ENCODE results near the gene FOLH1. TPM values are rescaled to one million over a fixed set of nuclear protein-coding genes. Genes with fewer than 3 reads are reported as not detected.
"Not testable (repeated sequence)": the region's sequence is repeated elsewhere in the genome, so short reads cannot be mapped to it uniquely, and the experiment has no call there.

FOLH1 gene
- total and polyA plus RNA-seq, 4 donors: 0.45 to 10.1 (median 1.0) TPM

DNA sequence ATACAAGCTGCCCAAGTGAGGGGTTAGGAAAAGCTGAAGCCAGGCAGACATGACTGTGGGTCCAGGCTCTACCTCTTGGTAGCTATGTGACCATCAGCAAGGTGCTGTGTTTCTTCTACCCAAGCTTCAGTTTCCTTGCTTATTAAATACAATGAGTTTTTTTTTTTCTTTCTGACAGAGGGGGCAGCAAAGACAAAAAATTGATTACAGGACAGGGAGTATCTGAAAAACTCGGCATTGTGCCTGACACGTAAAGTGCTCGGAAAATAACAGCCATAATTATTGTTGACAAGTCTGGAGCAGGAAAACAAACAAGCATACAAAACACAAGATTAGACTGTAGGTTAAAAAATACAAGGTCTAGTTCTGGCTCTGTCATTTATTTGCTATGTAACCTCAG lies 23.3 kb upstream of the FOLH1 start:
- ATAC-seq (ENCODE audit: insufficient read depth, low FRiP score); H3K9me3 ChIP-seq (ENCODE audit: control insufficient read depth in 4 of 4, insufficient read depth in 3 of 4, low read length in 3 of 4); H3K27me3 ChIP-seq (ENCODE audit: control insufficient read depth in 3 of 3, insufficient read depth in 3 of 3, low read length in 2 of 3); H3K4me3 ChIP-seq; H3K36me3 ChIP-seq (ENCODE audit: control insufficient read depth in 4 of 4, insufficient read depth in 4 of 4, low read length in 4 of 4); H3K27ac ChIP-seq (ENCODE audit: low read depth in 1 of 2, low read length in 1 of 2); H3K4me1 ChIP-seq (ENCODE audit: control insufficient read depth in 5 of 5, insufficient read depth in 5 of 5, low read length in 5 of 5); DNase-seq; H3K9ac ChIP-seq (ENCODE audit: insufficient read depth in 1 of 2, low read length in 2 of 2): not testable (repeated sequence)
- WGBS, 2 donors: 56 to 79% methylated on average over 3 of the region's 3 CpGs

DNA sequence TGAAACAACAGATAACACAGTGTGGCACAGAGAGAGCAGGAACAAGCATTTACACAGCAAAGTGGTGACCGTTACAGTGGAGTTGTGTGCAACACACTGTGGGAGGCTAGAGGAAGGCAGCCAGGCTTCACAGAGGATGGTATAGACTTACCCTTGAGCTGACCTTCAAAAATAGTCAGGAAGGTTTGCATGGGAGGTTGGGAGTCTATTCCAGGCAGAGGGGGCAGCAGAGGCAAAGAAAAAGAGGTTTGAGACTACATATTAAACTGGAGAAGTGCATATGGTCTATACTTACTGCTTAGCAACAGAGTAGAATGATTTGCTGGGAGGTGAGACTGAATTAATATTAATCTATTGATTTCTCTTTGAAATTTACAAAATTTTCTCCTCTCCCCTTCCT lies 22.1 kb upstream of the FOLH1 start:
- WGBS, 2 donors: 53 to 59% methylated on average over 1 of the region's 1 CpG
- peak in 2 of 3 donors; percentile 24 to 32 for DNase-seq
- H3K9me3 ChIP-seq (ENCODE audit: control insufficient read depth in 4 of 4, insufficient read depth in 3 of 4, low read length in 3 of 4); ATAC-seq (ENCODE audit: insufficient read depth, low FRiP score); H3K4me3 ChIP-seq; H3K27me3 ChIP-seq (ENCODE audit: control insufficient read depth in 3 of 3, insufficient read depth in 3 of 3, low read length in 2 of 3); H3K27ac ChIP-seq (ENCODE audit: low read depth in 1 of 2, low read length in 1 of 2); H3K4me1 ChIP-seq (ENCODE audit: control insufficient read depth in 5 of 5, insufficient read depth in 5 of 5, low read length in 5 of 5); H3K36me3 ChIP-seq (ENCODE audit: control insufficient read depth in 4 of 4, insufficient read depth in 4 of 4, low read length in 4 of 4); H3K9ac ChIP-seq (ENCODE audit: insufficient read depth in 1 of 2, low read length in 2 of 2): not testable (repeated sequence)

DNA sequence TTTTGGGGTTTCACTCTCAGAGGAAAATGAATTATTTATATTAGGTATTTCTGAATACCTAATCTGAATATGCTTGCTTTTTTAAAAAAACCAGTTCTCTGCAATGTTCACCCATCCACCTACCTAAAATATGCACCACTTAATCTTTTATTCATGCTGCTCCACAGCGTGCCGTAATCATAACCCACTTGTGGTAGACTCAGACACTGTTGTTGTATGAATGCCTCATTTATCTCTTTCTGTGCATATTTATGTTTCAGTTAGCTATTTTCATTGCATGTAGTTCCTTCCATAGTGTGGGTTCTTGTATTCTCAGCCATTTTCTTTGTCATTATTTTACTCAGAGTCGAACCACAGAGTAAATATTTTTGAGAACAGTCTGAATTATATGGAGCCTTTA lies 21.6 kb upstream of the FOLH1 start:
- ATAC-seq (ENCODE audit: insufficient read depth, low FRiP score); H3K27me3 ChIP-seq (ENCODE audit: control insufficient read depth in 3 of 3, insufficient read depth in 3 of 3, low read length in 2 of 3); H3K9ac ChIP-seq (ENCODE audit: insufficient read depth in 1 of 2, low read length in 2 of 2); H3K36me3 ChIP-seq (ENCODE audit: control insufficient read depth in 4 of 4, insufficient read depth in 4 of 4, low read length in 4 of 4); H3K4me1 ChIP-seq (ENCODE audit: control insufficient read depth in 5 of 5, insufficient read depth in 5 of 5, low read length in 5 of 5); H3K4me3 ChIP-seq; H3K27ac ChIP-seq (ENCODE audit: low read depth in 1 of 2, low read length in 1 of 2); H3K9me3 ChIP-seq (ENCODE audit: control insufficient read depth in 4 of 4, insufficient read depth in 3 of 4, low read length in 3 of 4); DNase-seq: not testable (repeated sequence)
- 59 to 81% methylated on average over 3 of the region's 3 CpGs for WGBS, 2 donors

DNA sequence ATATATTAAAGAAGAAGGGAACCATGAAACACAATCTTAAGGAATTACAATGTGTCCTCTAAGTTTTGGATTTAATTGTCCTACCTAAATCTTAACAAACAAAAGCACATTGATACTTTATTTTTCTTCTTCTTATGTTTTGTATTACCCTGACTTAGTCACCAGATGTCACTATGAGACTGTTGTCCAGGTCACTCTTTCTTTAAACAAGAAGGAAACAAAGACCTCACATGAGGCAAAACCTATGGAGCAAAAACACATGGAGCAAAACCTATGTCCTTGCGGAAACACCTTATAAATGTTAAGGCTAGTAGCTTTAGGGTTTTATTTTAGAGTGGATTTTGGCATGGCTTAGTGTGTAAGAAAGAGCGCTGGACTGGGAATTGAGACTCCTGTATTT lies 20.7 kb upstream of the FOLH1 start:
- H3K27me3 ChIP-seq (ENCODE audit: control insufficient read depth in 3 of 3, insufficient read depth in 3 of 3, low read length in 2 of 3); H3K36me3 ChIP-seq (ENCODE audit: control insufficient read depth in 4 of 4, insufficient read depth in 4 of 4, low read length in 4 of 4); H3K4me3 ChIP-seq; H3K9ac ChIP-seq (ENCODE audit: insufficient read depth in 1 of 2, low read length in 2 of 2); H3K9me3 ChIP-seq (ENCODE audit: control insufficient read depth in 4 of 4, insufficient read depth in 3 of 4, low read length in 3 of 4); H3K4me1 ChIP-seq (ENCODE audit: control insufficient read depth in 5 of 5, insufficient read depth in 5 of 5, low read length in 5 of 5); H3K27ac ChIP-seq (ENCODE audit: low read depth in 1 of 2, low read length in 1 of 2): not testable (repeated sequence)
- ATAC-seq (ENCODE audit: insufficient read depth, low FRiP score): peak; percentile 68
- WGBS, 2 donors: 61 to 67% methylated on average over 2 of the region's 2 CpGs
- peak in 1 of 3 donors; percentile 28 for DNase-seq

DNA sequence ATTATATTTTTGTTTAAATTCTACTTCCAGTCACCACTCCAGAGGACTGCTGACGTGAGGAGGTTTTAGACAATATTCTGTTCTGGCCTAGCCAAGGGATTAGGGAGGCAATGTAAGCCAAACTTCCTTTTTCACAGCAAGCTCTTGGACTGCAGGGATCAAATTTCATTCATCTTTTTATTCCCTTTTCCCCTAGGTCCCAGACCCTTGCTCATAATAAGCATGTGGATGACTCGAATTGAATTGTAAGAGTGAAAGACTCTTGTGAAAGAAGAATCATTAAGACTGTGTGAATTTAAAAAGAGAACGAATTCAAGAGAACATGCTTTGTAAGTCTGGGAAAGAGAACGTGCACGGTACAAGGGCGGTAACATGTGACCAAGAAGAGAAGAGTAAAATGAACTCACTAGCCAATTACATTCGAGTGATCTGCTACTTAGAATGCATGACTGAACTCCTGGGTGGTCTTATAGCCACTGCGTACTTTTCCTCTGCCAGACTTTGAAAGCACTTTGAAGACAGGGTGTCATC lies 16.9 kb upstream of the FOLH1 start:
- H3K4me1 ChIP-seq (ENCODE audit: control insufficient read depth in 5 of 5, insufficient read depth in 5 of 5, low read length in 5 of 5); H3K36me3 ChIP-seq (ENCODE audit: control insufficient read depth in 4 of 4, insufficient read depth in 4 of 4, low read length in 4 of 4); H3K27ac ChIP-seq (ENCODE audit: low read depth in 1 of 2, low read length in 1 of 2); H3K9me3 ChIP-seq (ENCODE audit: control insufficient read depth in 4 of 4, insufficient read depth in 3 of 4, low read length in 3 of 4); H3K9ac ChIP-seq (ENCODE audit: insufficient read depth in 1 of 2, low read length in 2 of 2); ATAC-seq (ENCODE audit: insufficient read depth, low FRiP score); H3K4me3 ChIP-seq; H3K27me3 ChIP-seq (ENCODE audit: control insufficient read depth in 3 of 3, insufficient read depth in 3 of 3, low read length in 2 of 3): not testable (repeated sequence)
- DNase-seq: peak in 2 of 3 donors; percentile 25 to 27
- WGBS, 2 donors: 76 to 80% methylated on average over 8 of the region's 8 CpGs

DNA sequence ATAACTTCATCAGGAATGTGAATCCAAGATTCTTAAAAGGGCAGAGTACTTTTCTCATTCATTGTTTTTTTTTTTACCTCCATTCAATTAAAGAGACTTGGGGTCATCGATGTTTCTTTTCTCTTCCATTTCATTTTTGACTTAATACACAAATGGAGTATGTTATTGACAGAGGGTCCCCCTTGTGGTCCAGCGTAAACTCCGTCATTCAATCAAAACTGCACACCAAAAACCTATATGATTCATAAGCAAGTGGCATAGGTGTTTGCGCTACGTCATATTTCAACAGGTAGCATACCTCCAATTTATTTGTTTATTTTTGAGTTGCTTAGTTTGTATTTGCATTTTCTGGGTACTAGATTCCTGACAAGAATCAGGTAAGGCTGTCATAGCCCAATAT lies 12.7 kb upstream of the FOLH1 start:
- no peaks in the 10 kb centered on the region for H3K27me3 ChIP-seq (ENCODE audit: control insufficient read depth in 3 of 3, insufficient read depth in 3 of 3, low read length in 2 of 3)
- ATAC-seq (ENCODE audit: insufficient read depth, low FRiP score): no peak
- no peaks in the 10 kb centered on the region for H3K9me3 ChIP-seq (ENCODE audit: control insufficient read depth in 4 of 4, insufficient read depth in 3 of 4, low read length in 3 of 4)
- TF ChIP-seq, protein P1, sequence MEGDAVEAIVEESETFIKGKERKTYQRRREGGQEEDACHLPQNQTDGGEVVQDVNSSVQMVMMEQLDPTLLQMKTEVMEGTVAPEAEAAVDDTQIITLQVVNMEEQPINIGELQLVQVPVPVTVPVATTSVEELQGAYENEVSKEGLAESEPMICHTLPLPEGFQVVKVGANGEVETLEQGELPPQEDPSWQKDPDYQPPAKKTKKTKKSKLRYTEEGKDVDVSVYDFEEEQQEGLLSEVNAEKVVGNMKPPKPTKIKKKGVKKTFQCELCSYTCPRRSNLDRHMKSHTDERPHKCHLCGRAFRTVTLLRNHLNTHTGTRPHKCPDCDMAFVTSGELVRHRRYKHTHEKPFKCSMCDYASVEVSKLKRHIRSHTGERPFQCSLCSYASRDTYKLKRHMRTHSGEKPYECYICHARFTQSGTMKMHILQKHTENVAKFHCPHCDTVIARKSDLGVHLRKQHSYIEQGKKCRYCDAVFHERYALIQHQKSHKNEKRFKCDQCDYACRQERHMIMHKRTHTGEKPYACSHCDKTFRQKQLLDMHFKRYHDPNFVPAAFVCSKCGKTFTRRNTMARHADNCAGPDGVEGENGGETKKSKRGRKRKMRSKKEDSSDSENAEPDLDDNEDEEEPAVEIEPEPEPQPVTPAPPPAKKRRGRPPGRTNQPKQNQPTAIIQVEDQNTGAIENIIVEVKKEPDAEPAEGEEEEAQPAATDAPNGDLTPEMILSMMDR (IDR thresholded peaks at IDR 0.05; ENCODE audit: control extremely low read depth, extremely low read depth): no peak
- DNase-seq: no peak
- H3K27ac ChIP-seq (ENCODE audit: low read depth in 1 of 2, low read length in 1 of 2): no peak overlapping the region
- H3K9ac ChIP-seq (ENCODE audit: insufficient read depth in 1 of 2, low read length in 2 of 2): no peak overlapping the region
- no peaks in the 10 kb centered on the region for H3K36me3 ChIP-seq (ENCODE audit: control insufficient read depth in 4 of 4, insufficient read depth in 4 of 4, low read length in 4 of 4)
- WGBS, 2 donors: 86 to 89% methylated on average over 5 of the region's 5 CpGs
- H3K4me3 ChIP-seq: no peak overlapping the region
- H3K4me1 ChIP-seq (ENCODE audit: control insufficient read depth in 5 of 5, insufficient read depth in 5 of 5, low read length in 5 of 5): no peaks in the 10 kb centered on the region

Measured in lung (tissue), 12 donors.